Activated CD8-positive, alpha-beta T cell treated with anti-CD3 and anti-CD28 coated beads, Interleukin-2, amount 10 ng/mL, durations not matched to agents 7 days and 5 days (primary cell): ENCODE results near the gene LHX6. TPM values are rescaled to one million over a fixed set of nuclear protein-coding genes. Genes with fewer than 3 reads are reported as not detected.
A peak's percentile ranks its signal among the peaks of the same experiment; 100 is the strongest.

Experiments
- ATAC-seq: fragments of 150-1000 bp; cut with Tn5 transposase; one replicate; pipeline ENCODE4 v1.10.0; 2021; ENCODE audit warnings: moderate library complexity
- CTCF ChIA-PET: fragments of 350-600 bp; sonication (Branson Sonifier 250); formaldehyde crosslinking; loops from one replicate; lab custom pipeline; 2021; ENCODE audit warnings: antibody characterized with exemption; lab: Charles Lee
- POLR2A ChIA-PET: fragments of 350-600 bp; sonication (Branson Sonifier 250); formaldehyde crosslinking; loops from one replicate; lab custom pipeline; 2021; ENCODE audit warnings: antibody characterized with exemption; lab: Charles Lee
- DNase-seq: peaks from one replicate; pipeline ENCODE4 v3.0.0-alpha.2; 2020
- H3K27ac Mint-ChIP-seq: one replicate; pipeline ENCODE4 v1.8.0; 2021; ENCODE audit warnings: mild to moderate bottlenecking, mixed read lengths
- H3K27me3 Mint-ChIP-seq: one replicate; pipeline ENCODE4 v1.8.0; 2021; ENCODE audit warnings: low read depth, mixed read lengths
- H3K36me3 Mint-ChIP-seq: one replicate; pipeline ENCODE4 v1.8.0; 2021; ENCODE audit warnings: low read depth, mixed read lengths
- H3K4me1 Mint-ChIP-seq: one replicate; pipeline ENCODE4 v1.8.0; 2021; ENCODE audit warnings: low read depth, mixed read lengths
- H3K4me3 Mint-ChIP-seq: one replicate; pipeline ENCODE4 v1.8.0; 2021; ENCODE audit warnings: mild to moderate bottlenecking, mixed read lengths
- H3K9me3 Mint-ChIP-seq: one replicate; pipeline ENCODE4 v1.8.0; 2022; ENCODE audit warnings: mixed read lengths; ENCODE audit not compliant: insufficient read depth
- total RNA-seq, 2 experiments: library from RNA; stranded (reverse); gene quantifications; one replicate each; pipeline ENCODE4 v1.2.3, GENCODE V29; 2021

Gene LHX6
- total RNA-seq, 2 experiments from 2014 or later = not detected

- Mint-ChIP-seq H3K4me1 (no peaks in the 10 kb centered on the region), H3K4me3 (no peak overlapping the region), H3K36me3 (no peaks in the 10 kb centered on the region), H3K9me3 (no peaks in the 10 kb centered on the region), H3K27ac (no peak overlapping the region), H3K27me3 (peaks cover 7% of the 10 kb centered on the region)
- DNase-seq (no peak), ATAC-seq (no peak)
- POLR2A ChIA-PET = no interaction called here
- CTCF ChIA-PET = no interaction called here
Measured at GRCh38 chr9:122179690-122180074, 49.1 kb downstream of the LHX6 start.

- Mint-ChIP-seq H3K36me3 (no peaks in the 10 kb centered on the region), H3K4me3 (no peak overlapping the region), H3K4me1 (no peaks in the 10 kb centered on the region), H3K9me3 (no peaks in the 10 kb centered on the region), H3K27me3 (peaks cover 7% of the 10 kb centered on the region), H3K27ac (no peak overlapping the region)
- CTCF ChIA-PET = no interaction called here
- ATAC-seq (no peak), DNase-seq (no peak)
- POLR2A ChIA-PET = no interaction called here
Measured at GRCh38 chr9:122179054-122179689, 49.6 kb downstream of the LHX6 start.

- Mint-ChIP-seq H3K9me3 (no peaks in the 10 kb centered on the region), H3K4me3 (no peak overlapping the region), H3K36me3 (no peaks in the 10 kb centered on the region), H3K4me1 (no peaks in the 10 kb centered on the region), H3K27me3 (peaks cover 13% of the 10 kb centered on the region), H3K27ac (no peak overlapping the region)
- ChIA-PET CTCF (no interaction called here), POLR2A (no interaction called here)
- ATAC-seq = no peak
- no peak for DNase-seq
Measured at GRCh38 chr9:122176916-122177315, 51.8 kb downstream of the LHX6 start.

GRCh38 chr9:122173670-122174069 lies 55.1 kb downstream of the LHX6 start:
- ATAC-seq (no peak), DNase-seq (no peak)
- Mint-ChIP-seq H3K27ac (no peak overlapping the region), H3K36me3 (no peaks in the 10 kb centered on the region), H3K4me1 (no peaks in the 10 kb centered on the region), H3K27me3 (peaks cover 16% of the 10 kb centered on the region), H3K4me3 (no peak overlapping the region), H3K9me3 (no peaks in the 10 kb centered on the region)
- ChIA-PET CTCF (interaction anchor here (1.1 to 1.3 kb wide), 2 partner anchors 23 to 49 kb away, joined by 3 to 4 read pairs; no protein-coding TSS in a partner anchor), POLR2A (no interaction called here)

- no peak overlapping the region for H3K27ac Mint-ChIP-seq
- no peak overlapping the region for H3K4me3 Mint-ChIP-seq
- DNase-seq = no peak
- ChIA-PET POLR2A (no interaction called here), CTCF (interaction anchor here (1.3 to 1.4 kb wide), 3 partner anchors 21 to 73 kb away, joined by 3 to 5 read pairs (median 3); no protein-coding TSS in a partner anchor)
- no peaks in the 10 kb centered on the region for H3K9me3 Mint-ChIP-seq
- peaks cover 18% of the 10 kb centered on the region for H3K27me3 Mint-ChIP-seq
- ATAC-seq = no peak
- no peaks in the 10 kb centered on the region for H3K36me3 Mint-ChIP-seq
- H3K4me1 Mint-ChIP-seq = no peaks in the 10 kb centered on the region
Measured at GRCh38 chr9:122172131-122172530, 56.6 kb downstream of the LHX6 start.

GRCh38 chr9:122168356-122168755 lies 60.4 kb downstream of the LHX6 start:
- POLR2A ChIA-PET = no interaction called here
- CTCF ChIA-PET = no interaction called here
- no peak for ATAC-seq

GRCh38 chr9:122164286-122164685 lies 64.5 kb downstream of the LHX6 start:
- H3K4me1 Mint-ChIP-seq = peaks cover 10% of the 10 kb centered on the region
- ChIA-PET POLR2A (no interaction called here), CTCF (no interaction called here)
- no peak overlapping the region for H3K27ac Mint-ChIP-seq
- H3K36me3 Mint-ChIP-seq = peaks cover 2% of the 10 kb centered on the region
- H3K27me3 Mint-ChIP-seq = peaks cover 27% of the 10 kb centered on the region
- no peak overlapping the region for H3K4me3 Mint-ChIP-seq
- DNase-seq (no peak), ATAC-seq (no peak)
- peaks cover 6% of the 10 kb centered on the region for H3K9me3 Mint-ChIP-seq

More at GRCh38 chr9:122168356-122168755, 60.4 kb downstream of the LHX6 start:
- H3K27ac Mint-ChIP-seq = no peak overlapping the region
- H3K27me3 Mint-ChIP-seq = peaks cover 31% of the 10 kb centered on the region
- H3K9me3 Mint-ChIP-seq = no peaks in the 10 kb centered on the region
- H3K4me3 Mint-ChIP-seq = no peak overlapping the region
- DNase-seq = no peak
- H3K4me1 Mint-ChIP-seq = no peaks in the 10 kb centered on the region
- no peaks in the 10 kb centered on the region for H3K36me3 Mint-ChIP-seq

- CTCF ChIA-PET = no interaction called here
- POLR2A ChIA-PET = no interaction called here
- H3K27ac Mint-ChIP-seq = no peak overlapping the region
- DNase-seq (no peak), ATAC-seq (no peak)
- no peak overlapping the region for H3K4me3 Mint-ChIP-seq
- peaks cover 25% of the 10 kb centered on the region for H3K27me3 Mint-ChIP-seq
- peaks cover 19% of the 10 kb centered on the region for H3K4me1 Mint-ChIP-seq
- peaks cover 6% of the 10 kb centered on the region for H3K9me3 Mint-ChIP-seq
- H3K36me3 Mint-ChIP-seq = peaks cover 4% of the 10 kb centered on the region
Measured at GRCh38 chr9:122162415-122162814, 66.3 kb downstream of the LHX6 start.

- Mint-ChIP-seq H3K27ac (peak overlapping the region; percentile 94), H3K4me1 (peaks cover 19% of the 10 kb centered on the region), H3K9me3 (peaks cover 6% of the 10 kb centered on the region), H3K36me3 (peaks cover 4% of the 10 kb centered on the region), H3K4me3 (peak overlapping the region; percentile 98), H3K27me3 (peaks cover 18% of the 10 kb centered on the region)
- no peak for ATAC-seq
- CTCF ChIA-PET = interaction anchor here (2.1 to 2.7 kb wide), 3 partner anchors 34 to 61 kb away, joined by 6 to 11 read pairs (median 9); no protein-coding TSS in a partner anchor
- POLR2A ChIA-PET = interaction anchor here (1.7 kb wide), 1 partner anchor 105 kb away, joined by 5 read pairs; the partner anchor contains the start of genes MRRF and RBM18
- no peak for DNase-seq
Measured at GRCh38 chr9:122159925-122160246, 68.9 kb downstream of the LHX6 start.

- POLR2A ChIA-PET = interaction anchor here (0.9 to 1.7 kb wide), 2 partner anchors 106 to 745 kb away, joined by 3 to 5 read pairs; partner anchors contain the start of genes MRRF, RBM18 and RC3H2
- Mint-ChIP-seq H3K4me1 (peaks cover 19% of the 10 kb centered on the region), H3K27ac (peak within 1 kb of the TSS; percentile 94), H3K9me3 (peaks cover 6% of the 10 kb centered on the region), H3K4me3 (peak within 1 kb of the TSS; percentile 98), H3K36me3 (peaks cover 4% of the 10 kb centered on the region), H3K27me3 (peaks cover 13% of the 10 kb centered on the region)
- CTCF ChIA-PET = interaction anchor here (1.2 to 3.0 kb wide), 7 partner anchors 14 to 153 kb away, joined by 4 to 12 read pairs (median 9); partner anchors contain the start of genes MRRF and RBM18
- DNase-seq (peak; percentile 95), ATAC-seq (peak; percentile 98)
Measured at GRCh38 chr9:122159026-122159924, 69.5 kb downstream of the LHX6 start, which contains the start of the genes MORN5 and NDUFA8. Gene MORN5 (plus strand): TSS chr9:122159908. CDS start chr9:122159973, 65 bp downstream. Gene NDUFA8 (minus strand): TSS chr9:122159779. CDS start chr9:122159677, 102 bp downstream.

GRCh38 chr9:122158202-122158601 lies 70.6 kb downstream of the LHX6 start:
- Mint-ChIP-seq H3K27me3 (peaks cover 10% of the 10 kb centered on the region), H3K9me3 (peaks cover 6% of the 10 kb centered on the region), H3K4me1 (peaks cover 19% of the 10 kb centered on the region), H3K4me3 (peak overlapping the region; percentile 40), H3K36me3 (peaks cover 4% of the 10 kb centered on the region), H3K27ac (no peak overlapping the region)
- ATAC-seq = no peak
- ChIA-PET POLR2A (interaction anchor here (0.9 kb wide), 1 partner anchor 747 kb away, joined by 3 read pairs; the partner anchor contains the start of gene RC3H2), CTCF (interaction anchor here (1.2 to 3.0 kb wide), 7 partner anchors 13 to 154 kb away, joined by 4 to 12 read pairs (median 9); partner anchors contain the start of genes MRRF and RBM18)
- DNase-seq = peak; percentile 45
